HG03442 (cell line): Measurements from ENCODE around the gene GUCD1.
"Not testable (repeated sequence)": the region's sequence is repeated elsewhere in the genome, so short reads cannot be mapped to it uniquely, and the experiment has no call there.

Experiments used
- ATAC-seq: cut with Tn5 transposase; IDR thresholded peaks from one replicate; pipeline ENCODE4 v1.9.1; 2021; ENCODE audit warnings: mild to moderate bottlenecking, moderate library complexity; ENCODE audit not compliant: unreplicated experiment

Gene GUCD1

GRCh38 chr22:24532075-24532474 lies 22.9 kb downstream of the GUCD1 start:
- ATAC-seq: no peak

- not testable (repeated sequence) for ATAC-seq
Observed at GRCh38 chr22:24530968-24531367, 24.0 kb downstream of the GUCD1 start.

GRCh38 chr22:24529898-24530297 lies 25.0 kb downstream of the GUCD1 start:
- ATAC-seq: no peak

- ATAC-seq: no peak
Observed at GRCh38 chr22:24526191-24526590, 28.7 kb downstream of the GUCD1 start.

GRCh38 chr22:24525416-24526037 lies 29.4 kb downstream of the GUCD1 start:
- peak; percentile 61 for ATAC-seq

- no peak for ATAC-seq
Observed at GRCh38 chr22:24523873-24524272, 31.1 kb downstream of the GUCD1 start.

- ATAC-seq: no peak
Observed at GRCh38 chr22:24521791-24522245, 33.1 kb downstream of the GUCD1 start.

- no peak for ATAC-seq
Observed at GRCh38 chr22:24519496-24519895, 35.4 kb downstream of the GUCD1 start.

- ATAC-seq: no peak
Observed at GRCh38 chr22:24518771-24519485, 36.0 kb downstream of the GUCD1 start.

GRCh38 chr22:24518228-24518627 lies 36.7 kb downstream of the GUCD1 start:
- ATAC-seq: no peak

GRCh38 chr22:24517446-24517845 lies 37.5 kb downstream of the GUCD1 start:
- ATAC-seq: no peak

- ATAC-seq: no peak
Observed at GRCh38 chr22:24516301-24516737, 38.6 kb downstream of the GUCD1 start.

GRCh38 chr22:24515027-24515338 lies 40.0 kb downstream of the GUCD1 start:
- ATAC-seq: no peak

GRCh38 chr22:24514241-24515026 lies 40.5 kb downstream of the GUCD1 start:
- no peak for ATAC-seq

- ATAC-seq: no peak
Observed at GRCh38 chr22:24513378-24514240, 41.3 kb downstream of the GUCD1 start.

GRCh38 chr22:24512043-24512442 lies 42.9 kb downstream of the GUCD1 start:
- ATAC-seq: no peak

- no peak for ATAC-seq
Observed at GRCh38 chr22:24510637-24511625, 44.0 kb downstream of the GUCD1 start.

GRCh38 chr22:24507716-24508115 lies 47.2 kb downstream of the GUCD1 start:
- no peak for ATAC-seq

- no peak for ATAC-seq
Observed at GRCh38 chr22:24506802-24507438, 48.0 kb downstream of the GUCD1 start.
